Lower lobe of right lung (tissue), 2 donors: ENCODE results near the gene H6PD. TPM values are rescaled to one million over a fixed set of nuclear protein-coding genes. Genes with fewer than 3 reads are reported as not detected.

ENCODE experiments used
- ATAC-seq, 2 donors: fragments of 200-7000 bp; cut with Tn5 transposase; one replicate each; pipeline ENCODE4 v1.9.1; 2020 to 2022; ENCODE audit warnings: mild to moderate bottlenecking in 2 of 2, moderate library complexity in 2 of 2
- DNase-seq: peaks from one replicate; pipeline ENCODE4 v3.0.0-alpha.2; 2020
- H3K27ac ChIP-seq: fragments of 200-600 bp; one replicate; pipeline ENCODE4 v1.8.0; 2022
- H3K27me3 ChIP-seq: fragments of 200-600 bp; one replicate; pipeline ENCODE4 v1.8.0; 2022; ENCODE audit warnings: low read depth
- H3K36me3 ChIP-seq: fragments of 200-600 bp; one replicate; pipeline ENCODE4 v1.8.0; 2022; ENCODE audit warnings: mild to moderate bottlenecking
- H3K4me1 ChIP-seq: fragments of 200-600 bp; one replicate; pipeline ENCODE4 v1.8.0; 2022
- H3K4me3 ChIP-seq: fragments of 200-600 bp; one replicate; pipeline ENCODE4 v1.8.0; 2022; ENCODE audit warnings: mild to moderate bottlenecking
- H3K9me3 ChIP-seq: fragments of 200-600 bp; one replicate; pipeline ENCODE4 v1.8.0; 2022
- intact Hi-C: fragments of 100-400 bp; cut with DNase I; formaldehyde crosslinking; loops from one replicate; pipeline ENCODE4 v1.11.0; 2022
- total RNA-seq: library from RNA; stranded (reverse); fragmentation: NEBNext Ultra II Directional; extraction: Animal tissue kit (Norgen Biotek cat#: 25700); gene quantifications from one replicate; pipeline ENCODE4 v1.2.1, GENCODE V29; 2021
- TF ChIP-seq, protein P1 (sequence below): fragments of 200-600 bp; IDR thresholded peaks from one replicate; pipeline ENCODE4 v1.8.0; 2022; ENCODE audit warnings: antibody characterized with exemption, mild to moderate bottlenecking
- donor health status: DM: no; HTN: yes; CAD: no; lungs with severe emphysema.

Gene H6PD
- total RNA-seq, 1 donor from 2014 or later, result 40.7 TPM

DNA sequence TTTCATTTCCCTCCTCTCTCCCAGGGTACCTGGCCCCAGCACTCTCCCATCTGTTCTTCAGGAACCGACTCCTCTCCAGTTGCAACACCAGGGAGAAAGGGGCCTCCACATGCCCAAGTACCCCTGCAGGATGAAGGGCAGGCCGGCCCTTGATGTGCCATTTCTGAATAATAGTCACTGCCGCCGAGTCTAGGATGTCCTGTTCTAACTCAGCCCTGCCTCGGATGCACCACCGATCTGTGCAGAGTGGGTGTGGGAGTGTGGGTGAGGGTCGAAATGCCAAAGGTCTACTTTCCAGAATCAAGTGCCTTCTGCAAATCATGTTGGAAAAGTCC, 32.7 kb downstream of the H6PD start:
- ATAC-seq, result no peak
- Histone ChIP-seq H3K27me3 (no peaks in the 10 kb centered on the region), H3K27ac (no peak overlapping the region), H3K4me3 (no peak overlapping the region), H3K4me1 (no peaks in the 10 kb centered on the region), H3K9me3 (no peaks in the 10 kb centered on the region), H3K36me3 (peaks cover 50% of the 10 kb centered on the region)
- TF ChIP-seq, protein P1, sequence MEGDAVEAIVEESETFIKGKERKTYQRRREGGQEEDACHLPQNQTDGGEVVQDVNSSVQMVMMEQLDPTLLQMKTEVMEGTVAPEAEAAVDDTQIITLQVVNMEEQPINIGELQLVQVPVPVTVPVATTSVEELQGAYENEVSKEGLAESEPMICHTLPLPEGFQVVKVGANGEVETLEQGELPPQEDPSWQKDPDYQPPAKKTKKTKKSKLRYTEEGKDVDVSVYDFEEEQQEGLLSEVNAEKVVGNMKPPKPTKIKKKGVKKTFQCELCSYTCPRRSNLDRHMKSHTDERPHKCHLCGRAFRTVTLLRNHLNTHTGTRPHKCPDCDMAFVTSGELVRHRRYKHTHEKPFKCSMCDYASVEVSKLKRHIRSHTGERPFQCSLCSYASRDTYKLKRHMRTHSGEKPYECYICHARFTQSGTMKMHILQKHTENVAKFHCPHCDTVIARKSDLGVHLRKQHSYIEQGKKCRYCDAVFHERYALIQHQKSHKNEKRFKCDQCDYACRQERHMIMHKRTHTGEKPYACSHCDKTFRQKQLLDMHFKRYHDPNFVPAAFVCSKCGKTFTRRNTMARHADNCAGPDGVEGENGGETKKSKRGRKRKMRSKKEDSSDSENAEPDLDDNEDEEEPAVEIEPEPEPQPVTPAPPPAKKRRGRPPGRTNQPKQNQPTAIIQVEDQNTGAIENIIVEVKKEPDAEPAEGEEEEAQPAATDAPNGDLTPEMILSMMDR, result no peak
- intact Hi-C loops, result no loop called here
- DNase-seq, result no peak

DNA sequence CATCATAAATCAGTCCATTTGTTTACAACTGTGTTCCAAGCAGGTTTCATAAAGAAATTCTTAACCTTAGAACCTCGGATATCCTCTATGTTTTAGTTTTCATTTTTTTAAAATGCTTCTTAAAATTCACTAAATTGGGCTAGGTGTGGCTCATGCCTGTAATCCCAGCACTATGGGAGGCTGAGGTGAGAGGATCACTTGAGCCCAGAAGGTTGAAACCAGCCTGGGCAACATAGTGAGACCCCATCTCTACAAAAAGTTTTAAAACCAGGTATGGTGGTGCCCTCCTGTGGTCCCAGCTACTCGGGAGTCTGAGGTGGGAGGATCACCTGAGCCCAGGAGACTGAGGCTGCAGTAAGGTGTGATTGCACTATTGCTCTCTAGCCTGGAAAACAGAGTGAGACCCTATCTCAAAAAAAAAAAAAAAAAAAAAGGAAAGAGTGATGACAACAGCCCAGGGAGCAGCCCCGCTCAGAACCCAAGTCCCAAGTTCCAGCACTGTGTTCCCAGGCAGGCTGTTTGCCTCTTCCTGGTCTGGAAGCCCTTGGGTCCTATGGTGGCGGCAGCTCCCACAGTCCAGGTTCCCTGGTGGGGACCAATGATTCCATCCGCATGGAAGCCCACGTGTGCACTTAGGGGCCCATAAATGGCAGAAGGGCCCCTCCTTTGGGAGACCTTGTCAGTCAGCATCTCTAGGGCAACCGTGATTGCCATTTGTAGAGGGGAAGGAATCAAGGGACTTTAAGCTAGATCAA, 33.4 kb downstream of the H6PD start:
- H3K36me3 ChIP-seq, result peaks cover 43% of the 10 kb centered on the region
- intact Hi-C loops, result no loop called here

DNA sequence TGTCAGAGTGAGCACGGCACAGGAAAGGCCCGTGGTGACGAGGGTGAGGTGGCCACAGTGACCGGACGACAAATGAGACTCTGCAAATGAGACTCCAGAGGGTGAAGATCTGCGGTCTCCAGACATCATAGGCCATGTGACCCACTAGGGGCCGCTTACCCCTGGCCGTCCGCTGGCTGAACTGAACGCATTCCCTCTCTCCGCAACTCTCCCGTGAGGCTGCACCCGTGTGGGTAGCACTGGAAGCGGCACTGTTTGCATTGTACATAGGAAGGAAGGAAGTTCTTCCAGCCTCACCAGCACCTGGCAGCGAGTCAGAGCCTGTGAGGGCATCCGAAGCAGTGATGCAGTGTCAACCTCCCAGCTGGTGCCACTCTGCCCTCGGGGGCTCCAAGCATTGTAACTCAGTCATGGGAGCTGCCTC, 34.5 kb downstream of the H6PD start:
- Histone ChIP-seq H3K9me3 (no peaks in the 10 kb centered on the region), H3K4me1 (no peaks in the 10 kb centered on the region), H3K27ac (no peak overlapping the region), H3K36me3 (peaks cover 32% of the 10 kb centered on the region), H3K27me3 (no peaks in the 10 kb centered on the region), H3K4me3 (no peak overlapping the region)
- ATAC-seq (no peak), DNase-seq (no peak)
- TF ChIP-seq, protein P1, result no peak
- intact Hi-C loops, result no loop called here

More for the DNA sequence above, 33.4 kb downstream of the H6PD start:
- no peak overlapping the region for H3K27ac ChIP-seq
- TF ChIP-seq, protein P1, result no peak
- no peaks in the 10 kb centered on the region for H3K9me3 ChIP-seq
- no peaks in the 10 kb centered on the region for H3K27me3 ChIP-seq
- H3K4me1 ChIP-seq, result no peaks in the 10 kb centered on the region
- DNase-seq, result no peak
- ATAC-seq, result no peak
- no peak overlapping the region for H3K4me3 ChIP-seq

DNA sequence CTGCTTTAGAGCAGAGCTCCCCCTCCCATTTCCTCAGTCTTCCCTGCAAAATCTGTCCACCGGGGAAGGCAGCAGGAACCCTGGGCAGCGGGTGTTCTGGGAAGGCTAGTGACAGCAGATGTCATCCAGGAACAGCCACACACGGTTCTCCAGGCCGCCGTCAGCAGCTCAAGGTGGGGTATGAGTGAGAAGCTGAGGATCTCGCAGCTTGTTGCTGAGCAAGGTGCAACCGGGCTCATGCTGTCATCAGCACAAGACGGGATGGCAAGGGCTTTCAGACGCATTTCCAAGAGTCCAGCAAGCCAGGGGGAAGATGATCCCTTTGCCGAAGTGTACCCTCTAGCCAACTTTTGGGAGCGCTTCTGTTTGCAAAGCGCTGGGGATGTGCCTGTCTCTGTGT, 35.1 kb downstream of the H6PD start:
- H3K27ac ChIP-seq, result no peak overlapping the region
- no peak overlapping the region for H3K4me3 ChIP-seq
- H3K36me3 ChIP-seq, result peaks cover 26% of the 10 kb centered on the region
- H3K27me3 ChIP-seq, result no peaks in the 10 kb centered on the region
- H3K9me3 ChIP-seq, result no peaks in the 10 kb centered on the region
- intact Hi-C loops, result no loop called here
- DNase-seq (no peak), ATAC-seq (no peak)
- no peaks in the 10 kb centered on the region for H3K4me1 ChIP-seq
- TF ChIP-seq, protein P1, result no peak

DNA sequence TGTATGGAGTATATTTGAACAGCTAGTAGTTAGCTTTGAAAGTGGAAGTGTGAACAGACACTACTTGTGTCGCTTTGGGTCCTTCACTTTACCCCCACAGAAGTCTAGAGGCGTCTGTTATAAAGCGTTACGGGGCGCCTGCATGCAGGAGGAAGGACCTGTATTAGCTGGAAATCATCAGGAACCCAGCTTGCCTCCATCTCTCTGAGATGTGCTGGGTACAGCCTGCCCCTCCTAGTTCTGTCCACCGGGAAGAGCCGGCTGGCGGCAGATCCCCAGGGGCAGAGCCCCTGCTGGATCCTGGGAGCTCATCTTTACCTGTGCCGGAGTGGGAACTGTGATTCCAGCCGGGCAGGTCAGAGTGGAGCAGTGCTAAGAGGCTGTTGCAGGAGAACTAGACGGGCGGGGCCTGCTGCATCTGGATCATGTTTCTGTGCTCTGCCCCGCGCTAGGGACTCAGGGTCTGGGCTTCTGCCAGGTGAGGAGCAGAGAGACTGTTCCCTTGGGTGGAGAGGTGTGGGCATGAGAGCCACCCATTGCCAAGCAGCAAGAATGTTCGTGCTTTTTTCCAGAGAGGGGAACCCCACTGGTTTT, 35.8 kb downstream of the H6PD start:
- no peak overlapping the region for H3K27ac ChIP-seq
- H3K36me3 ChIP-seq, result peaks cover 19% of the 10 kb centered on the region
- no peaks in the 10 kb centered on the region for H3K9me3 ChIP-seq
- DNase-seq (no peak), ATAC-seq (no peak)
- TF ChIP-seq, protein P1, result no peak
- intact Hi-C loops, result no loop called here
- H3K4me1 ChIP-seq, result no peaks in the 10 kb centered on the region
- no peak overlapping the region for H3K4me3 ChIP-seq
- H3K27me3 ChIP-seq, result no peaks in the 10 kb centered on the region
